OCI-LY1 (cell line): ENCODE data around the gene RAB24.

ENCODE experiments used
- H2AFZ ChIP-seq: fragments of 200-600 bp; sonication (generic), shearing (Covaris generic); 2 replicates; pipeline ENCODE4 v1.6.0; 2014; ENCODE audit warnings: antibody characterized with exemption, mild to moderate bottlenecking, low read length
- H3F3A ChIP-seq: fragments of 200-600 bp; sonication (generic), shearing (Covaris generic); 2 replicates; pipeline ENCODE4 v1.6.0; 2014; ENCODE audit warnings: mild to moderate bottlenecking, antibody characterized with exemption, low read length, moderate library complexity; ENCODE audit not compliant: insufficient read depth
- H3K27ac ChIP-seq: fragments of 200-600 bp; sonication (generic); 2 replicates; pipeline ENCODE4 v1.5.1; 2014; ENCODE audit warnings: low read length, mixed run types, mild to moderate bottlenecking, low read depth; ENCODE audit not compliant: poor library complexity, severe bottlenecking
- H3K27me3 ChIP-seq: fragments of 200-600 bp; sonication (generic); 2 replicates; pipeline ENCODE4 v1.6.0; 2014; ENCODE audit warnings: antibody characterized with exemption, mild to moderate bottlenecking, low read length, moderate library complexity; ENCODE audit not compliant: insufficient read depth
- H3K36me3 ChIP-seq: fragments of 200-600 bp; sonication (generic); 2 replicates; pipeline ENCODE4 v1.6.1; 2014; ENCODE audit warnings: mild to moderate bottlenecking, antibody characterized with exemption, low read length, moderate library complexity, mixed read lengths; ENCODE audit not compliant: insufficient read depth
- H3K4me1 ChIP-seq: fragments of 200-600 bp; sonication (generic); 2 replicates; pipeline ENCODE4 v1.5.1; 2014; ENCODE audit warnings: mild to moderate bottlenecking, low read length, moderate library complexity; ENCODE audit not compliant: insufficient read depth, severe bottlenecking
- H3K4me2 ChIP-seq: fragments of 200-600 bp; sonication (generic), shearing (Covaris generic); 2 replicates; pipeline ENCODE4 v1.6.1; 2014; ENCODE audit warnings: low read length
- H3K4me3 ChIP-seq: fragments of 200-600 bp; sonication (generic); 2 replicates; pipeline ENCODE4 v1.5.1; 2014; ENCODE audit warnings: low read length, low read depth, mild to moderate bottlenecking, mixed read lengths; ENCODE audit not compliant: poor library complexity, severe bottlenecking
- H3K79me2 ChIP-seq: fragments of 200-600 bp; shearing (Covaris generic); 2 replicates; pipeline ENCODE4 v1.6.1; 2016; ENCODE audit warnings: mixed run types, low read length, mixed read lengths; ENCODE audit not compliant: insufficient read depth
- H3K9ac ChIP-seq: fragments of 200-600 bp; sonication (generic), shearing (Covaris generic); 2 replicates; pipeline ENCODE4 v1.6.1; 2014; ENCODE audit warnings: mild to moderate bottlenecking, low read length, mixed read lengths
- H3K9me2 ChIP-seq: fragments of 200-600 bp; sonication (generic), shearing (Covaris generic); 2 replicates; pipeline ENCODE4 v1.6.1; 2014; ENCODE audit warnings: low read depth, mild to moderate bottlenecking, low read length, mixed read lengths
- H3K9me3 ChIP-seq: fragments of 200-600 bp; shearing (Covaris generic); 2 replicates; pipeline ENCODE4 v1.6.1; 2014; ENCODE audit warnings: low read length, mixed read lengths
- H4K20me1 ChIP-seq: fragments of 200-600 bp; sonication (generic), shearing (Covaris generic); 2 replicates; pipeline ENCODE4 v1.6.0; 2016; ENCODE audit warnings: mild to moderate bottlenecking, low read length; ENCODE audit not compliant: insufficient read depth
- EZH2 ChIP-seq: fragments of 200-600 bp; sonication (generic), shearing (Covaris generic); IDR thresholded peaks from 2 replicates; pipeline ENCODE4 v1.8.0; 2017; ENCODE audit warnings: borderline replicate concordance, mixed run types, mild to moderate bottlenecking, antibody characterized with exemption, low read length, moderate library complexity, mixed read lengths
- TF ChIP-seq, protein P1 (sequence below): fragments of 200-600 bp; sonication (generic), shearing (Covaris generic); IDR thresholded peaks from 2 replicates; pipeline ENCODE4 v1.5.1; 2017; ENCODE audit warnings: mild to moderate bottlenecking, antibody characterized with exemption, low read length, moderate library complexity, mixed read lengths

RAB24 gene

DNA sequence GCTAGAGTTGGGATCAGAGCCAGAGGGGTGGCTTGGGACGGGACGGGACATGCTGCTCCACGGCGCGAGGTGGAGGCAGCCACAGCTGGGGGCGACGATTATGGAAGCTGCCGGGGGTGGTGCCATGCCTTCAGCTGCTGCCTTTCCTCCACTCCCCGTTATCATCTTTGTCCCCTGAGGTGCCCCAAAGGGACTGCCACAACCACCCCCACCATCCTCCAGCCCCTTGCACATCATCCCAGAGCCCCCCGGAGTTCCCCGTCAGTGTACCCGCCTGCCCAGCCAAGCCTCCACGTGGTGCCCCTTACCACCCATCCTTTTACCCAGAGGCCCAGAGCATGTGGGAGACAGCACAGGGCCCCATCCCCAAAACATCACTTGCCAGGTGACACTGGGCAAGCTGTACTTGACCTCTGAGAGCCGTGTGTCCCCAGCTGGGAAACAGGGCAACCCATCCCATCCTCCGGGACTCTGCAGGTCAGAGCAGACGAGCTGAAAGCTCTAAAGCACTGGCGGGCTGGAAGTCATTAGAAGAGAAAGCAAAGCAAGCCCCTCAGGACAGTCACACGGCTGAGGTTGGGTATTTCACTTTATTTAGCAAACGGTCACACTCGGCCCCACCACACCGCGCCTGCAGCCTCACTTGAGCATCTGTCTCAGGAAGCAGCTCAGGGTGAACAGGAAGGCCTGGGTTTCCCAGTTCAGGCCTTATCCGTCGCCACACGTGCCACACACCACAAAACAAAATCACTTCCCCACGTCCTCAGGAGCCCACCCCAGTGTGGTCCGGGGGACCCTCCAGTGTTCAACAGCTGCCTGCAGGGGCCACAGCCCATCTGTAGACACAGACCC lies 27.7 kb upstream of the RAB24 start:
- no peak for TF ChIP-seq EZH2
- TF ChIP-seq, protein P1, sequence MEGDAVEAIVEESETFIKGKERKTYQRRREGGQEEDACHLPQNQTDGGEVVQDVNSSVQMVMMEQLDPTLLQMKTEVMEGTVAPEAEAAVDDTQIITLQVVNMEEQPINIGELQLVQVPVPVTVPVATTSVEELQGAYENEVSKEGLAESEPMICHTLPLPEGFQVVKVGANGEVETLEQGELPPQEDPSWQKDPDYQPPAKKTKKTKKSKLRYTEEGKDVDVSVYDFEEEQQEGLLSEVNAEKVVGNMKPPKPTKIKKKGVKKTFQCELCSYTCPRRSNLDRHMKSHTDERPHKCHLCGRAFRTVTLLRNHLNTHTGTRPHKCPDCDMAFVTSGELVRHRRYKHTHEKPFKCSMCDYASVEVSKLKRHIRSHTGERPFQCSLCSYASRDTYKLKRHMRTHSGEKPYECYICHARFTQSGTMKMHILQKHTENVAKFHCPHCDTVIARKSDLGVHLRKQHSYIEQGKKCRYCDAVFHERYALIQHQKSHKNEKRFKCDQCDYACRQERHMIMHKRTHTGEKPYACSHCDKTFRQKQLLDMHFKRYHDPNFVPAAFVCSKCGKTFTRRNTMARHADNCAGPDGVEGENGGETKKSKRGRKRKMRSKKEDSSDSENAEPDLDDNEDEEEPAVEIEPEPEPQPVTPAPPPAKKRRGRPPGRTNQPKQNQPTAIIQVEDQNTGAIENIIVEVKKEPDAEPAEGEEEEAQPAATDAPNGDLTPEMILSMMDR, result no peak
- Histone ChIP-seq H3K27ac (no peak overlapping the region), H3K4me3 (no peak overlapping the region), H3K9ac (no peak overlapping the region), H3K79me2 (no peaks in the 10 kb centered on the region), H3K4me2 (no peak overlapping the region), H3F3A (no peaks in the 10 kb centered on the region), H3K9me3 (no peaks in the 10 kb centered on the region), H3K36me3 (peaks cover 60% of the 10 kb centered on the region), H4K20me1 (no peaks in the 10 kb centered on the region), H2AFZ (no peak overlapping the region), H3K27me3 (no peaks in the 10 kb centered on the region), H3K4me1 (no peaks in the 10 kb centered on the region), H3K9me2 (no peaks in the 10 kb centered on the region)

DNA sequence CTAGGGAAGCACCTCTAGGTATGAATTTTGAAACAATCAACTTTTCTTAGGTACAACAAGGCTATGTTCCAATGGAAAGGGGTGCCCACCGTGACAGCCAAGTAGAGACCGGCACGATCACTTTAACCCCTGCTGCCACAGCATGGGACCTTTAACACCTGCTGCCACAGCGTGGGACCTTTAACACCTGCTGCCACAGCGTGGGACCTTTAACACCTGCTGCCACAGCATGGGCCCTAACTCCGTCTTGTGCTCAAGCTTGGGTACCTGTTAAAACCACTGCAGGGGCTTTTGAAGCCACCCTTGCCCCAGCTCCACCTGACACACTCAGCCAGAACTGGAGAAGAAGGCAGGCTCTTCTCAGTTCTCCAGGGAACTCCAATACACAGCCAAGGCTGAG lies 26.4 kb upstream of the RAB24 start:
- peaks cover 47% of the 10 kb centered on the region for H3K36me3 ChIP-seq

DNA sequence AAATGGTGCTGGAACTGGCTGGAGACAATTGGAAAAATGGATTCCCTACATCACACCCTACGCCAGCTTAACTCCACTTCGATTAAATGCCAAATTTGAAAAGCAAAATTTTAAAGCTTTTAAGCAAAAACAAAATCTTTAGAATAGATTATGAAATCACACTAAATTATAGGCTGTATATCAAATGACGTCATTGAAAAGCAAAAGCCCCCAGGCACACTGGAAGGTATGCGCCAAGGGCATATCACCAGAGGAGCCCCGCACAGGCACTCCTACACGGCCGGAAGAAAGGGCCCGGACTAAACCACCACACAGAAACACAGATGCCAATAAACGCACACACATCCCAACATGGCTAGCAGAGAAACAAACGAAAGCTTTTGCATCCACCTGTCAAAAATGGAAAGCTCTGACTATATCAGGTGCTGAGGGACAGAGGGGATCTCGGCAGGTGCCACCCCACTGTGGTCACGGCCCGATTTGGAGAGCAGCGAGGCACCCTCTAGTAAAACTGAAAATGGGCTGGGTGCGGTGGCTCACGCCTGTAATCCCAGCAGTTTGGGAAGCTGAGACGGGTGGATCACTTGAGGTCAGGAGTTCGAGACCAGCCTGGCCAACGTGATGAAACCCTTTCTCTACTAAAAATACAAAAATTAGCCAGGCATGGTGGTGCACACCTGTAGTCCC lies 25.2 kb upstream of the RAB24 start:
- Histone ChIP-seq H3K4me1 (no peaks in the 10 kb centered on the region), H3K9ac (no peak overlapping the region), H3K9me3 (no peaks in the 10 kb centered on the region), H3K4me2 (no peak overlapping the region), H3K27me3 (no peaks in the 10 kb centered on the region), H3K4me3 (no peak overlapping the region), H3K79me2 (no peaks in the 10 kb centered on the region), H3K36me3 (peaks cover 35% of the 10 kb centered on the region), H2AFZ (no peak overlapping the region), H3K27ac (no peak overlapping the region), H3K9me2 (no peaks in the 10 kb centered on the region), H3F3A (no peaks in the 10 kb centered on the region), H4K20me1 (no peaks in the 10 kb centered on the region)
- TF ChIP-seq, protein P1, result no peak
- no peak for TF ChIP-seq EZH2

More for the DNA sequence above, 26.4 kb upstream of the RAB24 start:
- H3K4me1 ChIP-seq, result no peaks in the 10 kb centered on the region
- H3K9me3 ChIP-seq, result no peaks in the 10 kb centered on the region
- TF ChIP-seq, protein P1, result no peak
- TF ChIP-seq EZH2, result no peak
- H4K20me1 ChIP-seq, result no peaks in the 10 kb centered on the region
- no peak overlapping the region for H3K4me2 ChIP-seq
- no peak overlapping the region for H3K27ac ChIP-seq
- no peaks in the 10 kb centered on the region for H3F3A ChIP-seq
- H3K9me2 ChIP-seq, result no peaks in the 10 kb centered on the region
- H2AFZ ChIP-seq, result no peak overlapping the region
- no peaks in the 10 kb centered on the region for H3K27me3 ChIP-seq
- H3K4me3 ChIP-seq, result no peak overlapping the region
- H3K9ac ChIP-seq, result no peak overlapping the region
- H3K79me2 ChIP-seq, result no peaks in the 10 kb centered on the region
